ENCODE measurements around the gene SUSD6. TPM values are rescaled to one million over a fixed set of nuclear protein-coding genes. Genes with fewer than 3 reads are reported as not detected.

SUSD6 gene
- total and polyA plus RNA-seq, 2 donors (not counting 1 experiment from before 2014, with no cell fraction given): 62.3 to 97.8 TPM

DNA sequence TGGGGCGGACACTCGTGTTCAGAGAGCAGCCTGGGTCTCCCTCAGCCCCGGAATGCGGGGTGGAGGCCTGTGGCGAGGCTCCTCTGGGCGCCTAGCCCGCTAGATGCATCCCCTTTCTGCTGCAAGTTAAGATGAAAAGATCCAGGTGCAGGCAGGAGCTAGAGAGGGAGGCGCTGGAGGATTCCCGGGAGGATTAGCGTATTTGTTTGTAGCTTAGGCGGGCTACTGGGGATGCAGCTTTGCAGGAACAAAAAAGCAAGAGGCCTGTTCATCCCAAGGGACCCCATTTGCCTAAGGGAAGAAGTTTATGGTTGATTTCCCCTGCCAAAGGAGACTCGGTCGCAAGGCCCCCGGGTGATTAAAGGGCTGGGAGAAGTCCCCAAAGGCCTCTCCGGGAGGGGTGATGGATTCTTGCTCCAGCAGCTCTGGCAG is 37.5 kb upstream of the SUSD6 start:
- peak overlapping the region; percentile 84 for H3K4me3 Mint-ChIP-seq
- Histone ChIP-seq H3K9me3 (ENCODE audit: control extremely low read depth in 1 of 3, control insufficient read depth in 2 of 3, insufficient read depth in 1 of 3, low read length in 2 of 3) (peaks cover 0 to 8% (median 0%) of the 10 kb centered on the region in 3 donors), H3K4me3 (ENCODE audit: control extremely low read depth in 1 of 5, extremely low read depth in 1 of 5, insufficient read depth in 1 of 5, low read depth in 2 of 5, low read length in 4 of 5) (peak overlapping the region in 1 of 5 experiments; percentile 72), H3K27me3 (replicated peaks in 1 of 4; ENCODE audit: control extremely low read depth in 1 of 4, control insufficient read depth in 3 of 4, insufficient read depth in 4 of 4, low read length in 3 of 4) (peaks cover 0 to 58% (median 27%) of the 10 kb centered on the region in 4 experiments), H3K27ac (ENCODE audit: low read length in 2 of 2) (no peak overlapping the region), H3K9ac (ENCODE audit: low read length) (peak overlapping the region; percentile 65), H2AFZ (ENCODE audit: insufficient read depth, low read depth, low read length, poor library complexity, severe bottlenecking) (peak overlapping the region; percentile 87), H3K4me2 (replicated peaks; ENCODE audit: low read depth, low read length, poor library complexity, severe bottlenecking) (peak overlapping the region; percentile 96), H3K79me2 (ENCODE audit: control insufficient read depth, insufficient read depth, low read length) (no peaks in the 10 kb centered on the region), H4K20me1 (ENCODE audit: control insufficient read depth, insufficient read depth, low read length, poor library complexity, severe bottlenecking) (no peaks in the 10 kb centered on the region), H3K4me1 (ENCODE audit: control insufficient read depth in 2 of 2, insufficient read depth in 2 of 2, low read length in 2 of 2) (peaks cover 21 to 26% of the 10 kb centered on the region in 2 donors), H3K36me3 (replicated peaks in 1 of 2; ENCODE audit: control extremely low read depth in 1 of 2, control insufficient read depth in 1 of 2, extremely low read depth in 1 of 2, insufficient read depth in 2 of 2, low read length in 1 of 2) (no peaks in the 10 kb centered on the region)
- DNase-seq (peak; percentile 39), ATAC-seq (ENCODE audit: low read depth) (no peak)
- WGBS (ENCODE audit: insufficient coverage): 5% methylated on average over 14 of the region's 15 CpGs
- H3K27me3 Mint-ChIP-seq: peaks cover 52% of the 10 kb centered on the region
- no peaks in the 10 kb centered on the region for H3K9me3 Mint-ChIP-seq (ENCODE audit: insufficient read depth)
- intact Hi-C loops (cut with micrococcal nuclease): loop anchor here (1.0 to 5.0 kb wide), 3 partner anchors 112 to 445 kb away; no protein-coding TSS in a partner anchor
- H3K4me1 Mint-ChIP-seq: peaks cover 12% of the 10 kb centered on the region
- TF ChIP-seq, protein P1, sequence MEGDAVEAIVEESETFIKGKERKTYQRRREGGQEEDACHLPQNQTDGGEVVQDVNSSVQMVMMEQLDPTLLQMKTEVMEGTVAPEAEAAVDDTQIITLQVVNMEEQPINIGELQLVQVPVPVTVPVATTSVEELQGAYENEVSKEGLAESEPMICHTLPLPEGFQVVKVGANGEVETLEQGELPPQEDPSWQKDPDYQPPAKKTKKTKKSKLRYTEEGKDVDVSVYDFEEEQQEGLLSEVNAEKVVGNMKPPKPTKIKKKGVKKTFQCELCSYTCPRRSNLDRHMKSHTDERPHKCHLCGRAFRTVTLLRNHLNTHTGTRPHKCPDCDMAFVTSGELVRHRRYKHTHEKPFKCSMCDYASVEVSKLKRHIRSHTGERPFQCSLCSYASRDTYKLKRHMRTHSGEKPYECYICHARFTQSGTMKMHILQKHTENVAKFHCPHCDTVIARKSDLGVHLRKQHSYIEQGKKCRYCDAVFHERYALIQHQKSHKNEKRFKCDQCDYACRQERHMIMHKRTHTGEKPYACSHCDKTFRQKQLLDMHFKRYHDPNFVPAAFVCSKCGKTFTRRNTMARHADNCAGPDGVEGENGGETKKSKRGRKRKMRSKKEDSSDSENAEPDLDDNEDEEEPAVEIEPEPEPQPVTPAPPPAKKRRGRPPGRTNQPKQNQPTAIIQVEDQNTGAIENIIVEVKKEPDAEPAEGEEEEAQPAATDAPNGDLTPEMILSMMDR (IDR thresholded peaks at IDR 0.05): no peak
- no peak for TF ChIP-seq EZH2 (IDR thresholded peaks at IDR 0.05; ENCODE audit: borderline replicate concordance, insufficient read depth, low read depth, low read length, poor library complexity, severe bottlenecking)
- POLR2A ChIA-PET: interaction anchor here (0.6 kb wide), 1 partner anchor 30 kb away, joined by 4 read pairs; no protein-coding TSS in a partner anchor
- no peak overlapping the region for H3K27ac Mint-ChIP-seq
- CTCF ChIA-PET: interaction anchor here (0.6 to 8.7 kb wide), 15 partner anchors 12 to 443 kb away, joined by 3 to 102 read pairs (median 4); no protein-coding TSS in a partner anchor

All from B cell (primary cell).